K562 (cell line): Measurements from ENCODE around the gene KCNQ5.

ENCODE experiments used
- ERF ChIP-seq: fragments of 450-650 bp; formaldehyde crosslinking; IDR thresholded peaks from 2 replicates; pipeline ENCODE4 v1.4.0; 2020; ENCODE audit warnings: mild to moderate bottlenecking, mixed read lengths
- GABPB2 ChIP-seq: fragments of 250-450 bp; sonication (Bioruptor Pico); conservative IDR thresholded peaks from 2 replicates; pipeline ENCODE4 v1.5.1; 2021; ENCODE audit warnings: mild to moderate bottlenecking
- MTA3 ChIP-seq: fragments of 450-650 bp; formaldehyde crosslinking; IDR thresholded peaks from 2 replicates; pipeline ENCODE4 v1.6.1; 2017; ENCODE audit warnings: mild to moderate bottlenecking, borderline replicate concordance
- PHF21A ChIP-seq: fragments of 450-650 bp; IDR thresholded peaks from 2 replicates; pipeline ENCODE4 v1.6.1; 2017; ENCODE audit warnings: low read depth, borderline replicate concordance
- POLR2A ChIP-seq: fragments of 450-650 bp; conservative IDR thresholded peaks from 2 replicates; pipeline ENCODE4 v1.6.1; 2016
- RAD21 ChIP-seq, 2 experiments: fragments of 250-450 bp in 1 of 2; fragments of 450-650 bp in 1 of 2; sonication (Bioruptor Pico) in 1 of 2; formaldehyde crosslinking in 1 of 2; IDR thresholded peaks in 1 of 2; conservative IDR thresholded peaks in 1 of 2; 2 replicates each; pipeline versions ENCODE4 v1.4.0 to v1.8.0; 2020 to 2022; ENCODE audit warnings: mild to moderate bottlenecking in 2 of 2, moderate library complexity in 1 of 2
- ZNF282 ChIP-seq: sonication (generic); formaldehyde crosslinking; IDR thresholded peaks from 2 replicates; pipeline ENCODE4 v1.8.1; 2023; ENCODE audit warnings: missing genetic modification reagents
- TF ChIP-seq, protein P1 (sequence below), 3 experiments: IDR thresholded peaks in 2 of 3; conservative IDR thresholded peaks in 1 of 3; 2 replicates each; pipeline ENCODE4 v1.5.1; 2011 to 2012; ENCODE audit warnings: low read length in 3 of 3, mild to moderate bottlenecking in 3 of 3, control low read depth in 2 of 3, improper control_type of control experiment in 1 of 3, inconsistent platforms in 1 of 3, low read depth in 1 of 3, mixed read lengths in 1 of 3, moderate library complexity in 1 of 3; ENCODE audit not compliant: insufficient read depth in 2 of 3

DNA sequence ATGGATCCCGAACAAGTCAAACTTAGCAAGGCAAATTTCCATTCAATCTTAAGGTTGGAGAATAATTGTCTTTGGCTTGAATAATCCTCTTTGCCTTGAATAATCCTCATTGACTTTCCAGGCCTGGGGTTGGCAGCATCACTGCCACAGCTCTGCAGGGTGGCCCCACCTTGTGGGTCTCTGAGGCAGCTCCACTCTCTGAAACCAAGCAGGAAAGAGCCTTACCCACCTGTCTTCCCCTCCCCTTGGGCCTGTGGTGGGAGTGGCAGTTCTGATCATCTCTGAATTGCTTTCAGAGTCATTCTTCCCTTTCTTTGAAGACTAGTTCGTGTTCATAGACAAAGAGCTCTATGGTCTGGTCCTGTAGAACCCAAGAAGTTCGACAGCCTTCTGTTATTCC is 47.5 kb downstream of the KCNQ5 start:
- TF ChIP-seq GABPB2 (CRISPR knock-in tag) = no peak
- TF ChIP-seq PHF21A = no peak
- TF ChIP-seq POLR2A = no peak
- TF ChIP-seq, protein P1, sequence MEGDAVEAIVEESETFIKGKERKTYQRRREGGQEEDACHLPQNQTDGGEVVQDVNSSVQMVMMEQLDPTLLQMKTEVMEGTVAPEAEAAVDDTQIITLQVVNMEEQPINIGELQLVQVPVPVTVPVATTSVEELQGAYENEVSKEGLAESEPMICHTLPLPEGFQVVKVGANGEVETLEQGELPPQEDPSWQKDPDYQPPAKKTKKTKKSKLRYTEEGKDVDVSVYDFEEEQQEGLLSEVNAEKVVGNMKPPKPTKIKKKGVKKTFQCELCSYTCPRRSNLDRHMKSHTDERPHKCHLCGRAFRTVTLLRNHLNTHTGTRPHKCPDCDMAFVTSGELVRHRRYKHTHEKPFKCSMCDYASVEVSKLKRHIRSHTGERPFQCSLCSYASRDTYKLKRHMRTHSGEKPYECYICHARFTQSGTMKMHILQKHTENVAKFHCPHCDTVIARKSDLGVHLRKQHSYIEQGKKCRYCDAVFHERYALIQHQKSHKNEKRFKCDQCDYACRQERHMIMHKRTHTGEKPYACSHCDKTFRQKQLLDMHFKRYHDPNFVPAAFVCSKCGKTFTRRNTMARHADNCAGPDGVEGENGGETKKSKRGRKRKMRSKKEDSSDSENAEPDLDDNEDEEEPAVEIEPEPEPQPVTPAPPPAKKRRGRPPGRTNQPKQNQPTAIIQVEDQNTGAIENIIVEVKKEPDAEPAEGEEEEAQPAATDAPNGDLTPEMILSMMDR (IDR thresholded peaks at IDR 0.05 in 2 of 3, conservative IDR thresholded peaks at IDR 0.05 in 1 of 3; ENCODE audit: insufficient read depth in 2 of 3, low read depth in 1 of 3, low read length in 3 of 3) = no peak
- TF ChIP-seq MTA3 = no peak
- TF ChIP-seq RAD21 (CRISPR knock-in tag; conservative IDR thresholded peaks at IDR 0.05 in 1 of 2, IDR thresholded peaks at IDR 0.05 in 1 of 2) = no peak; a peak in 1 of 4 replicates
- TF ChIP-seq ERF (CRISPR knock-in tag) = no peak
- no peak for TF ChIP-seq ZNF282 (CRISPR knock-in tag)
